HG03159 (cell line): ENCODE results near the gene CNOT2.

Experiments used
- ATAC-seq: cut with Tn5 transposase; IDR thresholded peaks from one replicate; pipeline ENCODE4 v1.9.1; 2021; ENCODE audit warnings: mild to moderate bottlenecking, moderate library complexity; ENCODE audit not compliant: unreplicated experiment

Gene CNOT2

GRCh38 chr12:70251226-70251625 is 8.0 kb downstream of the CNOT2 start:
- no peak for ATAC-seq

DNA sequence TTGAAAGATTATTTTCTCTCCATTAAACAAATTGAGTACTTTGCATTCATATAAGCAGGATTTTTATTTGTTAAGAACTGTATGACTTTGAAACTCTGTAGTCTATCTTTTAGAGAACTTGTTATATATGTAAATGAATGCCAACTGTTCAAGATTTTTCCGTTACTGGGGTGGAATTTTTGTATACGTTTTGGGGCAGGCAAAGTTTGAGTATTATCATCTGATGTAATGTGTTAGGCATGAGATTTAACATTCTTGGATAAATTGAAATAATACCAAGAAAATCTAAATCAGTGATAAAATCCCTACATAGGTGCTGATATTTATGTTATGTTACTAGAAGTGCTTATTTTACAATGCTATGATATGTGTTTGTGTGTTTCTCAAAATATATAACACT is 8.4 kb downstream of the CNOT2 start:
- ATAC-seq: no peak

DNA sequence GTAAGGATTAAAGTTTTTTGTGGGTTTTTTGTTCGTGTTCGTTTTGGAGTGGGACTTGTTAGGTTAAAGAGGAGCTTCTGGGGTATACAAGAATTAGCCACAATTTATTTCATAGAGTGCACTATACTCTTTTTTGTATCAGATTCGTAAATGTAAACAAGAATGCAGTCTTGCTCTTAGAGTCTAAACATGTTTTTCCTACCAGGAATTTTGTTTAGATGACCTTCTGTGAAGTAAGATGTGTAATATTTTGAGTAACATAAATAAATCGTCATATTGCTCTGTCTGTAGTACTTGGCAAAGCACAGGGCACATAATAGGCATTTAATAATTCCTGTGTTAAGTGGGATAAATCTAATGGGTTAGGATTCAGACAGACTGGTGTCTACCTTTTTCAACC is 9.6 kb downstream of the CNOT2 start:
- no peak for ATAC-seq

GRCh38 chr12:70254225-70254624 is 11.0 kb downstream of the CNOT2 start:
- ATAC-seq: no peak

DNA sequence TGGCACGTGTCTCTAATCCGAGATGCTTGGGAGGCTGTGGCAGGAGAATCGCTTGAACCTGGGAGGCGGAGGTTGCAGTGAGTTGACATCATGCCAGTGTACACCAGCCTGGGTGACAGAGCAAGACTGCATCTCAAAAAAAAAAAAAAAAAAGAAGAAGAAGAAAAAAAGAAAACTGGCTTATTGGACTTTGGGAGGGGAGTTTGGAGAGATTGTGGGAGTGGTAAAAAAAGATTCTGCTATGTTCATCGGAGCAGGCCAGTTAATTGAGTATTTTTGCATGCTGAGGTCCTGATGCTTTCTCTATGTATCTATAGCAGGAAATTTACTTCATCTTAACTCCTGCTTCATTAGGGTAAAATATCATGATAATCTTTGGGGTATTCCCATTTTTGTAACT is 11.6 kb downstream of the CNOT2 start:
- no peak for ATAC-seq

DNA sequence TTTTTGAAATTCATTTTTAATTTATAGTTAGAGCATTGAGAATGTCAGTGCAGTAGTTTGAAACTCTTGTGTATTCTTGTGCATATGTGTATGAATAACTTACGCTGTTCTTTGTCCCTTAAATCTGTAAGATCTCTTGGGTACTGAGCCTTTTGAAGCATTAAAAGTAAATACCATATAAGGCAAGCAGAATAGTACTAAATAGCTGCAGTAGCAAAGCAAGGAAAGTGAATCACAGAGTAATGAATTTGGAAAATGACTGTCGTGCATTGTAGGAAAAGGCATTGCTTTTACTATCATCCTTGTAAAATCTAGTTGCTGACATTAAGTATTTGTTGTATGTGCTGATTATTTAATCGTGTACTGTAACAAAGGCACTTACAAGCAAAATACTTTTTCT is 12.1 kb downstream of the CNOT2 start:
- ATAC-seq: no peak

DNA sequence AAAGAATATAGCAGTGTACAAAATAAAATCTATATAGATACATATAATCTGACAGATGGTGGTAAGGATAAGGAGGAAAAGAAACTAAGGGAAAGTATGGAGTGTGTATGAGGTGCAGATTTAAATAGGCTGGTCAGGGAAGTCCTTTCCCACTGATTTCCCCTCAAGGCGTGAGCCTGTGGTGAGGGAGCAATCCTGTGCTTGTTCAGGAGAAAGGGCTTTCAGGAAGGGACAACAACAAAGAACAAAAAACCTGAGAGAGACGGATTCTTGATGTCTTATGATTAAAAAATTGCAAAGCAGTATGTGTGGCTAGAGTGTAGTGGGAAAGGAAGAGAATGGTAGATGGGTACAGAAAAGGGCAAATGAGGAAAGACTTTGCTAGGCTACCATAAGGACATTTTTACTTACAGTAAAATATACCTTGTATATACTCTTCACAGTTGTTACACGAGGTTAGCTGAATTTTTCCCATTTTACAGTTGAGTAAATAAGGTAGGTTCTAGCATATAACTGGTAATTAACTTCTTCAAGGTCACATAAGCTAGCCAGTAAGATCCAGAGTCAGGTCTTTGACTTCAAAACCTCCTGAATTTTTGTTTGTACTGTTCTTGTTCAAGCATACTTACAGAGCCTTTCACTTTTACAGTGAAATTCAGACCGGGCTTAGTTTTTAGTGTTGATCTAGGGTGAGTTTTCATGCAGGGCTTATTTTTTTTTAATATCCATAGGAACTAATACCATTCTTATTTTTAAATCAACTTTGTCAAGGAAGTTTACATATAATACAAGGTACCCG is 15.6 kb downstream of the CNOT2 start:
- no peak for ATAC-seq

DNA sequence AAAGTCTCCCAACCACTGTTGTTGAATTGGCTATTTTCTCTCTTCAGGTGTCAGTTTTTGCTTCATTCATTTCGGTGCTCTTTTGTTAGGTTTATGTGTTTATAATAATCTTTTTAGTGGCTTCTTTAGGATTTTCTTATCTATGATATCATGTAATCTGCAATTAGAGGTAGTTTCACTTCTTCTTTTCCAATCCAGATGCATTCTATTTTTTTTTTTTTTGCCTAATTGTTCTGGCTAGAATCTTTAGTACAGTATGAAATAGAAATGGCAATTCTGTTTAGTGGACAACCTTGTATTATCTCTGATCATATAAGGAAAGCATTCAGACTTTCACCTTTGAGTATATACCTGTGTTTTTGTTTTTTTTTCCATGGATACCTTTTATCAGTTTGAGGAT is 17.4 kb downstream of the CNOT2 start:
- no peak for ATAC-seq

DNA sequence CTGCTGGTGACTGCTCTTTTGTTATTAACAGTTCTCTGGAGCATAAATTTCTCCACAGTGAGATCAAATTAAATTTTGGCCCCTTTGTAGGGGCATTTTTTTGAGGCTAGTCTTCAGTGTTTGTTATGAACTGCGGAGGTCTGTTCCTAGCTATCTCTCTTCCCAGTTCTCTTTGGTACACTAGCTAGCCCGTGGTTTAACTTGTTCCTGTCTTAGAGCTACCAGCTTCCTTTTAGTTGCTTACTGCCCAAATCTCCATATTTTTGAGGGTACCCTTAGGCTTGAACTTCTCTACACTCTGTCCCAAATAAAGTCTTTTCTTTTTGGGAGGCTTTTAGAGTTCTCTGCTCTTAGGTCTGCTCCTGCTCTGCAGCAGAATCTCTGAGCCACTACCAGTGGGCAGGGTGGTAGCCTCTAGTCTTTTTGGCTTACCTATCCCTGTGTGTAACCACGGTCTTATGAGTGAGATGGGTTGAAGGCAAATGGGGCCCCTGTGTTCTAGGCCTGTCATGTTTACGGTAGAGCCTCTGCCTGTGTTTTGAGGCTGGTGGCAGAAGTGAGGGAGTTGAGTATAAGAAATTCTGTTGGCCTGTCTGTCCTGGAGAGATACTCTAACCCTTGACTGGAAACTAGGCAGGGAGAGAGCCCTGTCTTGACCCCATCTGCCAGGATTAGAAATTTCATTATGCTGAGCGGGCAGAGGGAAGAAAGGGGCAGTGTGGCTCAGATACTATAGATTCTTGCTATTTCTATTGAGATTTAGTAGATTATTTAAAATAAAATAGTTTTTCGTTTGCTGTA is 21.0 kb downstream of the CNOT2 start:
- no peak for ATAC-seq

- ATAC-seq: no peak
Measured at GRCh38 chr12:70265132-70265531, 21.9 kb downstream of the CNOT2 start.

DNA sequence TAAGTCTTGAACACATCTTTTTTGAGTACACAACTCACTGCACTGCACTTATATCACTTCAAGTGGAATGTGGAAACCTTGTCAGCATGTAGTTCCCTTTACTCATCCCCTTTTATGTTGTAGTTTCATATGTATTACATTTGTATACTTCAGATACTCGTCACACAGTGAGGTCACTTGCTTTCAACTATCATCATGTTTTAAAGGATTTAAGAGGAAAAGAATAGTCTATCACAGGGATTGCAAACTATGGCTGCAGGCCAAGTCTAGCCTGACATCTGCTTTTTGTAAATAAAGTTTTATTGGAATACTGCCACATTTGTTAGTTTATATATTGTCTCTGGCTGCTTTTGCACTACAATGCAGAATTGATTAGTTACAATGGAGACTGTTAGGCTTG is 24.3 kb downstream of the CNOT2 start:
- no peak for ATAC-seq

DNA sequence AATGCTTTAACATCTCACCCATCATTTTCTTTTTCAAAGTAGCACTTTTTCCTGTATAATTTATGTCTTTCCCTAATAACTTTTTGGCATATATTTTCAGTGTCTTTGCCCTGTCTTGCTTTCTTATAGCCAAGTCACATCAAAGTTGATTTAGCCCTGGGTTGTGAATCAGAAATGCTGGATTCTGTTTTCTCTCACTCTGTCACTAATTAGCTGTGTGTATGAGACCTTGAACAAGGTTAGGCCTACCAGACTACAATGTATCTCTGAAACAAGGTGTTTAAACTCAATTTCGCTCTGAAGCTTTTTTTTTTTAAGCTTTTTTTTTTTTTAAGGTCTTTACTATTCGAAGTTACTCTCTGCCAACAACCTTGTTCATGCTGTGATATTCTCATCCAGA is 25.7 kb downstream of the CNOT2 start:
- no peak for ATAC-seq

GRCh38 chr12:70270108-70270507 is 26.9 kb downstream of the CNOT2 start:
- ATAC-seq: no peak

DNA sequence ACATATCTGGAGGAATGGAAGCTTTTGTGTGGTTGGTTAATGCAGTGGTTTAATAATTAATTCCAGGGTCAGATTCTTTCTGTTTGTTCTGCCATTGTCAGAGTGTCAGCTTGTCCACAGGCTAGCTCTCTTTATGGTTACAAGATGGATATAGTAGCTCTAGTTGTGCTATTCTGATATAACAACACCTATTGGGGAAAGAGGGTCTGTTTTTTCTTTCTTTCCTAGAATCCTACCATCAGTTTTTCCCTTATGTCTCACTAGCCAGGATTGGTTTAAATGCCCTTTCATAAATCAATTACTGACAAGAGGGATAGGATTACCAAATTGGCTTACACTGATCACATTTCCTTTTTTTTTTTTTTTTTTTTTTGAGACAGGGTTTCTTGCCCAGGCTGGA is 27.8 kb downstream of the CNOT2 start:
- no peak for ATAC-seq

GRCh38 chr12:70272510-70272909 is 29.3 kb downstream of the CNOT2 start:
- ATAC-seq: no peak

DNA sequence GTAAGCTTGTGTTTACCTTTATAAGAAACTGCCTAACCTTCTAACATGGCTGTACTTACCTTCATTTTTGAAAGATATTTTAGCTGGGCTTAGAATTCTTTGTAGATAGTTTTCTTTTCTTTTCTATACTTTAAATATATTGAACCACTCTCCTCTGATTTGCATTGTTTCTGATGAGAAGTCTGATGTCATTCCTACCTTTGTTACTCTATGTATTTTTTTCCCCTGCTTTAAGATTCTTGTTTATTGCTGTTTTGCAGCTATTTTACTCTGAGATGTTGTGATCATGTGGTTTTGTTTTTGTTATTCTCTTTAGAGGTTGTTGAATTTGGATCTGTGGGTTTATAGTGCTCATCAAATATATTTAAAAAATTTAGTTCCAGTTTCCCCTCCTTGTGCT is 31.8 kb downstream of the CNOT2 start:
- no peak for ATAC-seq

DNA sequence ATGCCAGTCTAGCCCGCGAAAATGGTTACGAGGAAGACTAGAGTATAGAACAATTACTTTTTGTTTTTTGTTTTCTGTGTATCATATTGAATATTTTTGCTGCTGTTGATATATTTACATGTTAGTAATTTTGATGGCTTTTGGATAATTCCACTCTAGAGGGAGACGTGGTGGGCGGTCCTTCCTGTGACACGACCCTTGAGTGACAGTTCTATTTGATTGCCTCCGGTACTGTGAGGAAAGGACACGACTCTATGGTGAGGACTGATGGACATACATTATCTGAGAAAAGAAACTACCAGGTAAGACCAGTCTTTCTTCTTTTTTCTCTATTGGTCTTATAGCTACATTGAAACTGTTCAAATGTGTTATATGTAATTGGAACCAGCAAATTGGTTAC is 34.7 kb downstream of the CNOT2 start:
- no peak for ATAC-seq

DNA sequence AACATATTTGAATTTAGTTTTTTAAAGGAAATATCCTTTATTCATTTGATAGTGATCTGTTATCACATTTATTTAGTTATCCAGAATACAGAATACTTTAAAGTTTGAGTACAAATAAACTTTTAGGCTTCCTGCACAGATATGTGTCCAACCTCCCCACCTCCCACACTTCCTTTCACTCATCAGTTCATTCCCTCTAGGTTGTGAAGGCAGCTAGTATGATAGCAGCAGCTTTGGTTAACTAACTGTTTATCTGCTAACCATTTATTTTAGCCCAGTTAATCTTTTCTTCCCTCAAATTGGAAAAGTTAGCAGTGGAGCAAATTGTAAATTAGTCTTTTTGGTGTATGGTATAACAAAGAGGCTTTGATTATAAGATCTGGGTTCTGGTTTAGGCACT is 35.7 kb downstream of the CNOT2 start:
- no peak for ATAC-seq

- no peak for ATAC-seq
Measured at GRCh38 chr12:70283232-70283631, 40.0 kb downstream of the CNOT2 start.

DNA sequence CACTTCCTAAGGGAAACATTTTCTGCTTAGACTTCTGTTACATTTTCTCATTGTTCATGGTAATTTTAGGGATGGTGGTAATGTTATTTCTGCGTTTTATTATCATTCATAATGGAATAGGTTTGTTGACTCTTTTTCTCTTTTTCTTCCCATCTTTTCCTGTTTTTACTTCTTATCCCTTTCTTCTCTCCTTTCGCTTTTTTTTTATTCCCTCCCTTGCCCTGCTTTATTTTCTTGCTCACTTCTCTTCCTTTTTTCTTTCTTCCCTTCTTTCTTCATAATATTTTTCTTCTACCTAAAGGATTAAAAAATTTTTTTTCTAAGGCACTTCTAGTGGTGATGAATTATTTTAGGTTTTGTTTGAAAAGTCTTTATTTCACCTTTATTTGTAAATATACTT is 45.6 kb downstream of the CNOT2 start:
- ATAC-seq: no peak

GRCh38 chr12:70290116-70290515 is 46.9 kb downstream of the CNOT2 start:
- no peak for ATAC-seq

DNA sequence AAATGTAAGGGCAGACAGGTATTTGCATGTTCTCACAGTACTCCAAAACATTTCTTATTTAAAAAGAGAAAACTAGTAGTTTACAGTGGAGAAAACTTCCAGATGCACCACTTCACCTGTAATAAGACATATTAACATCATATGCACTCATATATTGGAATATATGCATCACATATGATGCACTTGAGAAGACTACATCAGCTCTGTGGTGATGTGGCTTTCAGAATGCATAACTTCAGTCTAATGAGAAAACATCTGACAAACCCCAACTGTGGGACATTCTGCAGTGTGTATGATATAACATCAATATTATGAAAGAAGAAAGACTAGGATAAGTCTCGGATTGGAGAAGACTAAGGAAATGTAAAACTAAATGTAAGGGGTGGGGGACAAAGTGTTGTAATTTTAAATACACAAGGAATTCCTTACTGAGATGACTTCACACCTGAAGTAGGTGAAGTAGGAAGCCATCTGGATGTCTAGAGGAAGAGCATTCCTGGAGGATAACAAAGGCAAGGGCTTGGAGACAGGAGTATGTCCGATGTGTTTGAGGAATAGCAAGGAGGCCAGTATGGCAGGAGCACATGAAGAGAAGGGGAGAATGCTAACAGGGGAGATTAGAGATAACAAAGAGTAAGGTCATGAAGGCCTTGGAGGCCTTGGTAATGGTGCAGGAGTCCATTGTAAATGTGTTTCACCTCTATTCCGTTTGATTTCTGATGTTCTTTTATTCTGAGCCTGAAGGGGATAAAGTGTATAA is 49.0 kb downstream of the CNOT2 start:
- no peak for ATAC-seq
